Stimulated activated CD8-positive, alpha-beta memory T cell treated with anti-CD3 and anti-CD28 coated beads, Interleukin-15, amount 100 ng/mL, for 24 hours (primary cell): ENCODE data around the gene RASGRP2.
"Not testable (repeated sequence)": the region's sequence is repeated elsewhere in the genome, so short reads cannot be mapped to it uniquely, and the experiment has no call there.

Experiments
- DNase-seq: peaks from one replicate; pipeline ENCODE4 v3.0.0-alpha.2; 2020; ENCODE audit warnings: low read depth

RASGRP2 gene

GRCh38 chr11:64718084-64718779 lies 25.7 kb downstream of the RASGRP2 start:
- no peak for DNase-seq

GRCh38 chr11:64717268-64717578 lies 26.7 kb downstream of the RASGRP2 start:
- no peak for DNase-seq

- no peak for DNase-seq
Observed at GRCh38 chr11:64716473-64717267, 27.3 kb downstream of the RASGRP2 start.

- no peak for DNase-seq
Observed at GRCh38 chr11:64715756-64716472, 28.0 kb downstream of the RASGRP2 start.

- no peak for DNase-seq
Observed at GRCh38 chr11:64715110-64715509, 28.8 kb downstream of the RASGRP2 start.

- no peak for DNase-seq
Observed at GRCh38 chr11:64714666-64715065, 29.3 kb downstream of the RASGRP2 start.

- no peak for DNase-seq
Observed at GRCh38 chr11:64713781-64714363, 30.1 kb downstream of the RASGRP2 start.

- DNase-seq = no peak
Observed at GRCh38 chr11:64713016-64713707, 30.8 kb downstream of the RASGRP2 start.

- no peak for DNase-seq
Observed at GRCh38 chr11:64712430-64713015, 31.4 kb downstream of the RASGRP2 start.

GRCh38 chr11:64711956-64712362 lies 32.0 kb downstream of the RASGRP2 start:
- no peak for DNase-seq

- no peak for DNase-seq
Observed at GRCh38 chr11:64711138-64711955, 32.6 kb downstream of the RASGRP2 start.

- no peak for DNase-seq
Observed at GRCh38 chr11:64710418-64711137, 33.4 kb downstream of the RASGRP2 start.

- DNase-seq = no peak
Observed at GRCh38 chr11:64705501-64705900, 38.4 kb downstream of the RASGRP2 start.

- no peak for DNase-seq
Observed at GRCh38 chr11:64703048-64703447, 40.9 kb downstream of the RASGRP2 start.

GRCh38 chr11:64701956-64702355 lies 42.0 kb downstream of the RASGRP2 start:
- not testable (repeated sequence) for DNase-seq

- DNase-seq = no peak
Observed at GRCh38 chr11:64698427-64698826, 45.5 kb downstream of the RASGRP2 start.

GRCh38 chr11:64697663-64698375 lies 46.1 kb downstream of the RASGRP2 start:
- DNase-seq = no peak

- no peak for DNase-seq
Observed at GRCh38 chr11:64696045-64696444, 47.9 kb downstream of the RASGRP2 start.

- DNase-seq = no peak
Observed at GRCh38 chr11:64695548-64695947, 48.4 kb downstream of the RASGRP2 start.
